Gastroesophageal sphincter (tissue), 3 donors: ENCODE data around the gene IFNL3.

Experiments
- CTCF ChIP-seq, 4 experiments: fragments of 200-600 bp in 2 of 4; fragments of 450-650 bp in 2 of 4; sonication (generic) in 1 of 4; IDR thresholded peaks; one replicate each; pipeline ENCODE4 v1.5.1; 2017 to 2019; ENCODE audit warnings: antibody characterized with exemption in 4 of 4, mild to moderate bottlenecking in 2 of 4, moderate library complexity in 2 of 4
- POLR2A ChIP-seq, 2 donors: fragments of 450-650 bp; IDR thresholded peaks; one replicate each; pipeline ENCODE4 v1.6.1; 2017; ENCODE audit warnings: antibody characterized with exemption in 2 of 2, mild to moderate bottlenecking in 2 of 2, moderate library complexity in 1 of 2
- POLR2AphosphoS5 ChIP-seq: sonication (generic); formaldehyde crosslinking; IDR thresholded peaks from one replicate; pipeline ENCODE4 v1.6.1; 2017; ENCODE audit warnings: antibody characterized with exemption

- TF ChIP-seq CTCF (IDR thresholded peaks at IDR 0.05) (no peak), POLR2AphosphoS5 (no peak), POLR2A (IDR thresholded peaks at IDR 0.05) (no peak)
Measured at GRCh38 chr19:39262496-39262895, 17.7 kb upstream of the IFNL3 start.
